HCT116 (cell line): ENCODE data around the gene NCOR1. TPM values are rescaled to one million over a fixed set of nuclear protein-coding genes. Genes with fewer than 3 reads are reported as not detected.
A peak's percentile ranks its signal among the peaks of the same experiment; 100 is the strongest.

Experiments
- ATAC-seq: fragments of 200-7000 bp; cut with Tn5 transposase; 2 replicates; pipeline ENCODE4 v1.9.1; 2020; ENCODE audit warnings: mild to moderate bottlenecking, moderate library complexity
- BruUV-seq: library from RNA; stranded (reverse); fragments of 400-500 nt; replicated peaks from 2 replicates; lab custom pipeline; 2021; lab: Mats Ljungman, UMichigan
- CTCF ChIA-PET: fragments of 300-600 bp; sonication (Branson Sonifier 250); formaldehyde crosslinking; loops from one replicate; lab custom pipeline; 2021; ENCODE audit warnings: antibody characterized with exemption; lab: Charles Lee
- POLR2A ChIA-PET: fragments of 300-600, 350-600 bp; sonication (Branson Sonifier 250); formaldehyde crosslinking; loops from one replicate; lab custom pipeline; 2021; ENCODE audit warnings: antibody characterized with exemption; lab: Charles Lee
- RAD21 ChIA-PET, 2 experiments: fragments of 300-600 bp; sonication (Branson Sonifier 250); formaldehyde crosslinking; loops; one replicate each; lab custom pipeline; 2023; ENCODE audit warnings: low total read pairs in 2 of 2; ENCODE audit not compliant: uncharacterized antibody in 2 of 2, unreplicated experiment in 2 of 2, low non-redundant PET in 1 of 2; lab: Charles Lee
- DNase-seq: peaks from one replicate; pipeline ENCODE4 v3.0.0-alpha.2; 2010; ENCODE audit warnings: low read depth, low spot score
- H2AFZ ChIP-seq: fragments of 200-600 bp; shearing (Covaris generic), sonication (generic); 2 replicates; pipeline ENCODE4 v1.6.1; 2017; ENCODE audit warnings: low read depth, mixed run types, mixed read lengths, antibody characterized with exemption, low read length; ENCODE audit not compliant: poor library complexity, severe bottlenecking
- H3K27ac ChIP-seq: 2 replicates; pipeline ENCODE4 v1.5.1; 2012; ENCODE audit warnings: low read depth, low read length
- H3K27me3 ChIP-seq: fragments of 200-600 bp; sonication (generic); 2 replicates; pipeline ENCODE4 v1.6.1; 2016; ENCODE audit warnings: mixed run types, low read length, mixed read lengths; ENCODE audit not compliant: insufficient read depth
- H3K36me3 ChIP-seq, 2 experiments: fragments of 200-500 bp in 1 of 2; fragments of 200-600 bp in 1 of 2; sonication (Bioruptor generic) in 1 of 2; sonication (generic) in 1 of 2; 2 replicates each; pipeline versions ENCODE4 v1.5.1 to v1.6.1; 2014 to 2016; ENCODE audit warnings: low read length in 2 of 2, inconsistent platforms in 1 of 2, mixed read lengths in 1 of 2, mixed run types in 1 of 2; ENCODE audit not compliant: insufficient read depth in 2 of 2, control insufficient read depth in 1 of 2
- H3K4me1 ChIP-seq, 2 experiments: fragments of 200-600 bp in 1 of 2; sonication (generic) in 1 of 2; 2 replicates each; pipeline versions ENCODE4 v1.5.1 to v1.6.1; 2012 to 2017; ENCODE audit warnings: low read length in 2 of 2, inconsistent platforms in 1 of 2, mild to moderate bottlenecking in 1 of 2, mixed read lengths in 1 of 2, mixed run types in 1 of 2, moderate library complexity in 1 of 2; ENCODE audit not compliant: insufficient read depth in 2 of 2, control insufficient read depth in 1 of 2
- H3K4me2 ChIP-seq: fragments of 200-600 bp; sonication (generic); 2 replicates; pipeline ENCODE4 v1.6.1; 2017; ENCODE audit warnings: mixed run types, low read length, mixed read lengths
- H3K4me3 ChIP-seq, 2 experiments: fragments of 200-600 bp in 1 of 2; sonication (generic) in 1 of 2; replicated peaks in 1 of 2; 2 replicates each; pipeline ENCODE4 v1.5.1; 2011 to 2016; ENCODE audit warnings: low read length in 2 of 2, control low read depth in 1 of 2, low read depth in 1 of 2, mild to moderate bottlenecking in 1 of 2, mixed read lengths in 1 of 2, mixed run types in 1 of 2
- H3K79me2 ChIP-seq: fragments of 200-600 bp; sonication (generic); 2 replicates; pipeline ENCODE4 v1.6.1; 2017; ENCODE audit warnings: mild to moderate bottlenecking, mixed run types, low read length, moderate library complexity, mixed read lengths; ENCODE audit not compliant: insufficient read depth
- H3K9ac ChIP-seq: fragments of 200-600 bp; sonication (generic); 2 replicates; pipeline ENCODE4 v1.6.1; 2016; ENCODE audit warnings: low read length, mixed read lengths
- H3K9me2 ChIP-seq: fragments of 200-600 bp; sonication (generic), shearing (Covaris generic); 2 replicates; pipeline ENCODE4 v1.6.1; 2017; ENCODE audit warnings: mixed run types, mild to moderate bottlenecking, moderate library complexity; ENCODE audit not compliant: insufficient read depth
- H3K9me3 ChIP-seq, 2 experiments: fragments of 200-500 bp in 1 of 2; fragments of 200-600 bp in 1 of 2; sonication (Bioruptor generic) in 1 of 2; sonication (generic) in 1 of 2; 2 replicates each; pipeline ENCODE4 v1.6.1; 2014 to 2017; ENCODE audit warnings: low read length in 2 of 2, mixed read lengths in 2 of 2, inconsistent platforms in 1 of 2, low read depth in 1 of 2, mild to moderate bottlenecking in 1 of 2, mixed run types in 1 of 2, moderate library complexity in 1 of 2; ENCODE audit not compliant: control insufficient read depth in 1 of 2, insufficient read depth in 1 of 2
- H4K20me1 ChIP-seq: fragments of 200-600 bp; sonication (generic), shearing (Covaris generic); 2 replicates; pipeline ENCODE4 v1.6.1; 2017; ENCODE audit warnings: mixed run types, mild to moderate bottlenecking, moderate library complexity; ENCODE audit not compliant: insufficient read depth
- CEBPB ChIP-seq: IDR thresholded peaks from 2 replicates; pipeline ENCODE4 v1.6.1; 2012; ENCODE audit warnings: low read depth
- EGR1 ChIP-seq: IDR thresholded peaks from 2 replicates; pipeline ENCODE4 v1.6.1; 2012; ENCODE audit warnings: low read depth
- ELF1 ChIP-seq: IDR thresholded peaks from 2 replicates; pipeline ENCODE4 v1.6.1; 2012; ENCODE audit warnings: low read depth, borderline replicate concordance
- EZH2 ChIP-seq: fragments of 200-600 bp; sonication (generic); IDR thresholded peaks from 2 replicates; pipeline ENCODE4 v1.6.1; 2017; ENCODE audit warnings: antibody characterized with exemption, mixed run types
- EZH2phosphoT487 ChIP-seq: fragments of 200-600 bp; IDR thresholded peaks from 2 replicates; pipeline ENCODE4 v1.6.1; 2018; ENCODE audit warnings: antibody characterized with exemption, borderline replicate concordance
- FOSL1 ChIP-seq: IDR thresholded peaks from 2 replicates; pipeline ENCODE4 v1.6.1; 2012; ENCODE audit warnings: low read depth
- POLR2AphosphoS5 ChIP-seq: IDR thresholded peaks from 2 replicates; pipeline ENCODE4 v1.6.1; 2011; ENCODE audit warnings: mild to moderate bottlenecking, low read depth, low read length, moderate library complexity
- RAD21 ChIP-seq: IDR thresholded peaks from 2 replicates; pipeline ENCODE4 v1.6.1; 2012; ENCODE audit warnings: low read depth, mild to moderate bottlenecking
- TCF7L2 ChIP-seq: IDR thresholded peaks from 2 replicates; pipeline ENCODE4 v1.7.0; 2011; ENCODE audit warnings: borderline replicate concordance, inconsistent platforms; ENCODE audit not compliant: insufficient read depth, insufficient read length; ENCODE audit errors: extremely low read depth
- ZBTB33 ChIP-seq: IDR thresholded peaks from 2 replicates; pipeline ENCODE4 v1.6.1; 2011; ENCODE audit warnings: mild to moderate bottlenecking, low read length, moderate library complexity; ENCODE audit not compliant: insufficient replicate concordance; ENCODE audit errors: extremely low read depth
- ZFX ChIP-seq: fragments of 450-650 bp; IDR thresholded peaks from 2 replicates; pipeline ENCODE4 v1.6.1; 2017
- ZNF274 ChIP-seq: fragments of 200-500 bp; sonication (Bioruptor generic); IDR thresholded peaks from 2 replicates; pipeline ENCODE4 v1.6.1; 2014; ENCODE audit warnings: mild to moderate bottlenecking, low read depth, low read length, inconsistent platforms
- intact Hi-C: fragments of 100-400 bp; cut with micrococcal nuclease; formaldehyde crosslinking; loops from 2 replicates; pipeline ENCODE4 v1.10.0; 2022
- total RNA-seq: library from RNA; stranded (reverse); gene quantifications from one replicate; pipeline ENCODE4 v1.2.1, GENCODE V29; 2021; ENCODE audit not compliant: unreplicated experiment
- TF ChIP-seq, protein P1 (sequence below): IDR thresholded peaks from 2 replicates; pipeline ENCODE4 v1.6.1; 2012; ENCODE audit warnings: low read depth
- TF ChIP-seq, protein P2 (sequence below): IDR thresholded peaks from 2 replicates; pipeline ENCODE4 v1.6.1; 2012
- TF ChIP-seq, protein P3 (sequence below): IDR thresholded peaks from 2 replicates; pipeline ENCODE4 v1.6.1; 2012

NCOR1 gene
- total RNA-seq, 1 experiment from 2014 or later, result 43.7 TPM

DNA sequence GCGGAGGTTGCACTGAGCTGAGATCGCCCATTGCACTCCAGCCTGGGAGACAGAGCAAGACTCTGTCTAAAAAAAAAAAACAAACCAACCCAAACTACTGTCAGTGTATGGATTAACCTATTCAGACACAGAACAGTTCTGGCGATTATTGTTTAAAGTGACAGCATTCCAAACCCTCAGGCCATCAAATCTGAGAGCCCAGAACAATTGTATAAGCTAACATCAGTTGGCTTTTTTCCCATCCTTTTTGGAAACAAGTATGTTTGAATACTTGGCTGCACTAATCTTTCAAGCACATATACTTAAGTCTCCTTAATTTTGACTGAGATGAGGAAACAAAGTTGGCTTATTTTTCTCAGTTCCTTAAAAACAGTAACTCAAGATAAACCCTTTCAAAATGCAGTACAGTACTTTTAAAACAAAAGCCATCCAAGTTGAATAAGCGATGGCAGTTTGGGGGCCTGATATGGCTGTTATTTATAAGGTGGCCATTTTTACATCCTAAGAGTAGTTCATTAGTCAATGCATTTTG lies 217.2 kb downstream of the NCOR1 start:
- ChIA-PET POLR2A (interaction anchor here (1.7 to 2.3 kb wide), 2 partner anchors 30 to 53 kb away, joined by 4 to 12 read pairs; partner anchors contain the start of gene ADORA2B), RAD21 (interaction anchor here in 1 of 2 experiments (1.2 to 1.5 kb wide), 2 partner anchors 53 to 54 kb away, joined by 3 read pairs; no protein-coding TSS in a partner anchor), CTCF (interaction anchor here (1.2 to 2.9 kb wide), 3 partner anchors 16 to 147 kb away, joined by 3 to 13 read pairs (median 5); partner anchors contain the start of gene ADORA2B)
- peaks cover 54% of the 10 kb centered on the region for H3K79me2 ChIP-seq
- no peaks in the 10 kb centered on the region for H3K27me3 ChIP-seq
- peak overlapping the region; percentile 79 for H3K4me2 ChIP-seq
- no peak for TF ChIP-seq EZH2
- no peak for TF ChIP-seq CEBPB
- no peak for TF ChIP-seq ZNF274
- TF ChIP-seq ZBTB33, result no peak
- TF ChIP-seq FOSL1, result no peak
- no peak for TF ChIP-seq TCF7L2
- TF ChIP-seq EGR1, result no peak
- TF ChIP-seq, protein P1, sequence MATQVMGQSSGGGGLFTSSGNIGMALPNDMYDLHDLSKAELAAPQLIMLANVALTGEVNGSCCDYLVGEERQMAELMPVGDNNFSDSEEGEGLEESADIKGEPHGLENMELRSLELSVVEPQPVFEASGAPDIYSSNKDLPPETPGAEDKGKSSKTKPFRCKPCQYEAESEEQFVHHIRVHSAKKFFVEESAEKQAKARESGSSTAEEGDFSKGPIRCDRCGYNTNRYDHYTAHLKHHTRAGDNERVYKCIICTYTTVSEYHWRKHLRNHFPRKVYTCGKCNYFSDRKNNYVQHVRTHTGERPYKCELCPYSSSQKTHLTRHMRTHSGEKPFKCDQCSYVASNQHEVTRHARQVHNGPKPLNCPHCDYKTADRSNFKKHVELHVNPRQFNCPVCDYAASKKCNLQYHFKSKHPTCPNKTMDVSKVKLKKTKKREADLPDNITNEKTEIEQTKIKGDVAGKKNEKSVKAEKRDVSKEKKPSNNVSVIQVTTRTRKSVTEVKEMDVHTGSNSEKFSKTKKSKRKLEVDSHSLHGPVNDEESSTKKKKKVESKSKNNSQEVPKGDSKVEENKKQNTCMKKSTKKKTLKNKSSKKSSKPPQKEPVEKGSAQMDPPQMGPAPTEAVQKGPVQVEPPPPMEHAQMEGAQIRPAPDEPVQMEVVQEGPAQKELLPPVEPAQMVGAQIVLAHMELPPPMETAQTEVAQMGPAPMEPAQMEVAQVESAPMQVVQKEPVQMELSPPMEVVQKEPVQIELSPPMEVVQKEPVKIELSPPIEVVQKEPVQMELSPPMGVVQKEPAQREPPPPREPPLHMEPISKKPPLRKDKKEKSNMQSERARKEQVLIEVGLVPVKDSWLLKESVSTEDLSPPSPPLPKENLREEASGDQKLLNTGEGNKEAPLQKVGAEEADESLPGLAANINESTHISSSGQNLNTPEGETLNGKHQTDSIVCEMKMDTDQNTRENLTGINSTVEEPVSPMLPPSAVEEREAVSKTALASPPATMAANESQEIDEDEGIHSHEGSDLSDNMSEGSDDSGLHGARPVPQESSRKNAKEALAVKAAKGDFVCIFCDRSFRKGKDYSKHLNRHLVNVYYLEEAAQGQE, result no peak
- no peak for TF ChIP-seq RAD21
- no peak for TF ChIP-seq POLR2AphosphoS5
- TF ChIP-seq, protein P2, sequence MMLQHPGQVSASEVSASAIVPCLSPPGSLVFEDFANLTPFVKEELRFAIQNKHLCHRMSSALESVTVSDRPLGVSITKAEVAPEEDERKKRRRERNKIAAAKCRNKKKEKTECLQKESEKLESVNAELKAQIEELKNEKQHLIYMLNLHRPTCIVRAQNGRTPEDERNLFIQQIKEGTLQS, result no peak
- no peak for TF ChIP-seq ZFX
- no peak for TF ChIP-seq ELF1
- no peak for TF ChIP-seq EZH2phosphoT487
- TF ChIP-seq, protein P3, sequence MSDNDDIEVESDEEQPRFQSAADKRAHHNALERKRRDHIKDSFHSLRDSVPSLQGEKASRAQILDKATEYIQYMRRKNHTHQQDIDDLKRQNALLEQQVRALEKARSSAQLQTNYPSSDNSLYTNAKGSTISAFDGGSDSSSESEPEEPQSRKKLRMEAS, result no peak
- ATAC-seq (no peak), DNase-seq (no peak)
- peak overlapping the region; percentile 84 to 94 for H3K4me3 ChIP-seq
- intact Hi-C loops, result loop anchor here (1.0 to 2.0 kb wide), 2 partner anchors 53 to 170 kb away; partner anchors contain the start of gene ADORA2B
- H3K9me3 ChIP-seq, result peaks cover 0 to 7% of the 10 kb centered on the region in 2 experiments; a peak in 1 of 4 replicates
- peaks cover 10 to 24% of the 10 kb centered on the region in 2 experiments; a peak in 3 of 4 replicates for H3K4me1 ChIP-seq
- no peaks in the 10 kb centered on the region for H3K9me2 ChIP-seq
- H3K9ac ChIP-seq, result peak overlapping the region; percentile 96
- no peak overlapping the region for H2AFZ ChIP-seq
- H3K36me3 ChIP-seq, result peaks cover 7 to 27% of the 10 kb centered on the region in 2 experiments; a peak in 3 of 4 replicates
- H3K27ac ChIP-seq, result peak overlapping the region; percentile 95; the same call in 1 of the 2 replicates
- TSS peak; percentile 71 for BruUV-seq
- H4K20me1 ChIP-seq, result no peaks in the 10 kb centered on the region
